IMR-90 (cell line): ENCODE results near the gene CEP170B. TPM values are rescaled to one million over a fixed set of nuclear protein-coding genes. Genes with fewer than 3 reads are reported as not detected.

Experiments used
- ATAC-seq: fragments of 200-7000 bp; cut with Tn5 transposase; 2 replicates; pipeline ENCODE4 v1.9.1; 2020; ENCODE audit warnings: low read depth, mild to moderate bottlenecking, moderate library complexity
- BruUV-seq: library from RNA; stranded (reverse); fragments of 400-500 nt; replicated peaks from 2 replicates; lab custom pipeline; 2021; lab: Mats Ljungman, UMichigan
- CTCF ChIA-PET: fragments of 300-600 bp; formaldehyde crosslinking; extraction: SDS; loops from one replicate; lab custom pipeline; 2021; ENCODE audit warnings: antibody characterized with exemption; lab: Yijun Ruan, JAX
- POLR2A ChIA-PET: fragments of 300-600 bp; sonication (Branson Sonifier 250); formaldehyde crosslinking; loops from one replicate; lab custom pipeline; 2022; ENCODE audit warnings: antibody characterized with exemption; ENCODE audit not compliant: unreplicated experiment; lab: Charles Lee
- DNase-seq: peaks from one replicate; pipeline ENCODE4 v3.0.0; 2013
- H2AFZ ChIP-seq: replicated peaks from 2 replicates; pipeline ENCODE3; 2013; ENCODE audit warnings: low read length, mild to moderate bottlenecking; ENCODE audit not compliant: poor library complexity
- H2AK5ac ChIP-seq: 2 replicates; pipeline ENCODE4 v1.6.1; 2013; ENCODE audit warnings: low read depth, low read length, inconsistent platforms
- H2AK9ac ChIP-seq: replicated peaks from 2 replicates; pipeline ENCODE3; 2013; ENCODE audit warnings: mild to moderate bottlenecking, low read depth, low read length, moderate library complexity; ENCODE audit not compliant: poor library complexity
- H2BK120ac ChIP-seq: 2 replicates; pipeline ENCODE4 v1.6.1; 2013; ENCODE audit warnings: low read depth, low read length, inconsistent platforms
- H2BK15ac ChIP-seq: 3 replicates; pipeline ENCODE4 v1.6.1; 2013; ENCODE audit warnings: low read depth, low read length, inconsistent platforms
- H2BK20ac ChIP-seq: 2 replicates; pipeline ENCODE4 v1.6.1; 2013; ENCODE audit warnings: low read depth, mild to moderate bottlenecking, inconsistent platforms, low read length, moderate library complexity
- H2BK5ac ChIP-seq: 2 replicates; pipeline ENCODE4 v1.6.1; 2013; ENCODE audit warnings: mild to moderate bottlenecking, low read depth, low read length, inconsistent platforms; ENCODE audit not compliant: poor library complexity, severe bottlenecking
- H3K14ac ChIP-seq: replicated peaks from 2 replicates; pipeline ENCODE4 v1.6.1; 2013; ENCODE audit warnings: low read depth, low read length, inconsistent platforms
- H3K18ac ChIP-seq: 2 replicates; pipeline ENCODE4 v1.6.1; 2013; ENCODE audit warnings: low read depth, low read length, control low read depth
- H3K23ac ChIP-seq: 2 replicates; pipeline ENCODE4 v1.6.1; 2013; ENCODE audit warnings: low read depth, low read length, inconsistent platforms
- H3K27ac ChIP-seq: 2 replicates; pipeline ENCODE4 v1.5.1; 2013; ENCODE audit warnings: mild to moderate bottlenecking, control low read depth, low read length; ENCODE audit not compliant: insufficient read depth
- H3K27me3 ChIP-seq: 2 replicates; pipeline ENCODE4 v1.6.1; 2013; ENCODE audit warnings: low read length; ENCODE audit not compliant: control insufficient read depth, insufficient read depth
- H3K36me3 ChIP-seq: 2 replicates; pipeline ENCODE4 v1.6.1; 2013; ENCODE audit warnings: low read length, mixed read lengths; ENCODE audit not compliant: control insufficient read depth, insufficient read depth
- H3K4ac ChIP-seq: 2 replicates; pipeline ENCODE4 v1.6.1; 2013; ENCODE audit warnings: low read depth, low read length, inconsistent platforms
- H3K4me1 ChIP-seq: 2 replicates; pipeline ENCODE4 v1.6.1; 2013; ENCODE audit warnings: low read length, mixed read lengths; ENCODE audit not compliant: control insufficient read depth, insufficient read depth
- H3K4me2 ChIP-seq: 2 replicates; pipeline ENCODE4 v1.6.1; 2013; ENCODE audit warnings: low read depth, mild to moderate bottlenecking, control low read depth, low read length, moderate library complexity
- H3K4me3 ChIP-seq: 2 replicates; pipeline ENCODE4 v1.5.1; 2013; ENCODE audit warnings: low read depth, mild to moderate bottlenecking, control low read depth, low read length, moderate library complexity; ENCODE audit not compliant: insufficient read depth
- H3K56ac ChIP-seq: 2 replicates; pipeline ENCODE4 v1.6.1; 2013; ENCODE audit warnings: low read length, inconsistent platforms; ENCODE audit not compliant: insufficient read depth; ENCODE audit errors: extremely low read depth
- H3K79me1 ChIP-seq, 2 experiments: 2 replicates each; pipeline ENCODE4 v1.6.1; 2013; ENCODE audit warnings: low read length in 2 of 2, inconsistent platforms in 1 of 2, low read depth in 1 of 2
- H3K9ac ChIP-seq: 2 replicates; pipeline ENCODE4 v1.6.1; 2013; ENCODE audit warnings: low read depth, low read length, control low read depth
- H3K9me1 ChIP-seq: 2 replicates; pipeline ENCODE4 v1.6.1; 2013; ENCODE audit warnings: low read length, inconsistent platforms; ENCODE audit not compliant: insufficient read depth
- H3K9me3 ChIP-seq: 2 replicates; pipeline ENCODE4 v1.6.1; 2013; ENCODE audit warnings: low read length; ENCODE audit not compliant: control insufficient read depth, insufficient read depth
- H4K20me1 ChIP-seq: 2 replicates; pipeline ENCODE4 v1.6.1; 2013; ENCODE audit warnings: low read length, inconsistent platforms; ENCODE audit not compliant: insufficient read depth
- H4K5ac ChIP-seq: 2 replicates; pipeline ENCODE4 v1.6.1; 2013; ENCODE audit warnings: mild to moderate bottlenecking, low read depth, low read length, control low read depth
- H4K8ac ChIP-seq, 2 experiments: 2 replicates each; pipeline ENCODE4 v1.6.1; 2013; ENCODE audit warnings: low read depth in 2 of 2, low read length in 2 of 2, control low read depth in 1 of 2, inconsistent platforms in 1 of 2
- H4K91ac ChIP-seq: 2 replicates; pipeline ENCODE4 v1.6.1; 2013; ENCODE audit warnings: low read depth, low read length, inconsistent platforms; ENCODE audit not compliant: insufficient read depth
- CEBPB ChIP-seq: IDR thresholded peaks from 2 replicates; pipeline ENCODE4 v1.6.1; 2012; ENCODE audit warnings: low read depth, low read length, improper control_type of control experiment
- CHD1 ChIP-seq: IDR thresholded peaks from 2 replicates; pipeline ENCODE4 v1.6.1; 2012; ENCODE audit warnings: low read depth, low read length, improper control_type of control experiment
- FOS ChIP-seq: fragments of 150-350 bp; IDR thresholded peaks from 2 replicates; pipeline ENCODE4 v1.6.1; 2016; ENCODE audit warnings: low read depth, low read length
- MAFK ChIP-seq: IDR thresholded peaks from 2 replicates; pipeline ENCODE4 v1.6.1; 2012; ENCODE audit warnings: low read depth, low read length, improper control_type of control experiment
- MAZ ChIP-seq: IDR thresholded peaks from 2 replicates; pipeline ENCODE4 v1.6.1; 2012; ENCODE audit warnings: low read depth, mild to moderate bottlenecking, low read length, improper control_type of control experiment, moderate library complexity, borderline replicate concordance
- NFE2L2 ChIP-seq: fragments of 150-350 bp; IDR thresholded peaks from 2 replicates; pipeline ENCODE4 v1.6.1; 2016; ENCODE audit warnings: low read depth, mild to moderate bottlenecking, low read length
- POLR2A ChIP-seq: IDR thresholded peaks from 2 replicates; pipeline ENCODE4 v1.6.1; 2012; ENCODE audit warnings: mild to moderate bottlenecking, low read depth, low read length
- RAD21 ChIP-seq: IDR thresholded peaks from 2 replicates; pipeline ENCODE4 v1.6.1; 2012; ENCODE audit warnings: low read length, improper control_type of control experiment
- RCOR1 ChIP-seq: IDR thresholded peaks from 2 replicates; pipeline ENCODE4 v1.6.1; 2012; ENCODE audit warnings: mild to moderate bottlenecking, low read length, improper control_type of control experiment; ENCODE audit not compliant: insufficient replicate concordance
- RFX5 ChIP-seq: IDR thresholded peaks from 2 replicates; pipeline ENCODE4 v1.8.0; 2012; ENCODE audit warnings: low read depth, mild to moderate bottlenecking, low read length, moderate library complexity
- SMC3 ChIP-seq: fragments of 150-350 bp; IDR thresholded peaks from 2 replicates; pipeline ENCODE4 v1.6.1; 2016; ENCODE audit warnings: low read depth, mild to moderate bottlenecking, antibody characterized with exemption, low read length, moderate library complexity
- USF2 ChIP-seq: fragments of 150-350 bp; IDR thresholded peaks from 2 replicates; pipeline ENCODE4 v1.6.1; 2017; ENCODE audit warnings: mild to moderate bottlenecking, antibody characterized with exemption, low read length, low read depth
- WGBS, 2 experiments: methylation state at CpG; one replicate each; pipeline versions ENCODE4 v1.1.5 to v1.1.7; 2013; ENCODE audit warnings: missing lambda C conversion rate in 2 of 2; ENCODE audit not compliant: insufficient read length in 1 of 2; ENCODE audit errors: extremely low coverage in 2 of 2; 5-methylcytosine and 5-hydroxymethylcytosine counted together
- dilution Hi-C: fragments of 300-500 bp; cut with HindIII; formaldehyde crosslinking; loops from one replicate; pipeline ENCODE4 v1.14.3; 2018; ENCODE audit warnings: low sequenced_read_pairs; ENCODE audit not compliant: unreplicated experiment
- in situ Hi-C: fragments of 300-500 bp; cut with MboI; formaldehyde crosslinking; loops from 3 replicates; pipeline ENCODE4 v1.14.3; 2019; ENCODE audit warnings: low sequenced_read_pairs, inconsistent platforms, mixed read lengths
- intact Hi-C: fragments of 100-400 bp; cut with micrococcal nuclease; formaldehyde crosslinking; loops from 2 replicates; pipeline ENCODE4 v1.10.0; 2022
- polyA plus RNA-seq, 3 experiments: library from polyadenylated mRNA; depleted of rRNA; stranded (reverse); fragments of >200 nt; gene quantifications; 2 replicates each; pipeline ENCODE4 v1.2.3, GENCODE V29; 2012; ENCODE audit warnings: low replicate concordance in 1 of 3
- total RNA-seq: library from RNA; depleted of rRNA; stranded (reverse); fragments of >200 nt; gene quantifications from 2 replicates; pipeline ENCODE4 v1.2.3, GENCODE V29; 2012

CEP170B gene
- total and polyA plus RNA-seq, 2 of the 4 experiments (the other 2 are of a cell fraction): 3.6 to 13.1 TPM

- BruUV-seq: no TSS peak
- H2BK15ac ChIP-seq: no peak overlapping the region
- no peaks in the 10 kb centered on the region; the same call in 1 of the 2 replicates for H3K4me1 ChIP-seq
- peaks cover 52% of the 10 kb centered on the region for H3K27me3 ChIP-seq
- dilution Hi-C loops: no loop called here
- H2BK120ac ChIP-seq: no peak overlapping the region
- no peak overlapping the region for H3K18ac ChIP-seq
- no peak overlapping the region for H3K23ac ChIP-seq
- no peak overlapping the region for H3K14ac ChIP-seq
- H3K9ac ChIP-seq: no peak overlapping the region
- H2AFZ ChIP-seq: no peak overlapping the region
- H3K36me3 ChIP-seq: no peaks in the 10 kb centered on the region
- H2BK20ac ChIP-seq: no peak overlapping the region
- peaks cover 5% of the 10 kb centered on the region for H3K9me3 ChIP-seq
- no peak overlapping the region for H4K5ac ChIP-seq
- no peak overlapping the region for H4K91ac ChIP-seq
- intact Hi-C loops: no loop called here
- TF ChIP-seq SMC3: no peak
- no peak for TF ChIP-seq CEBPB
- TF ChIP-seq RFX5: no peak
- TF ChIP-seq POLR2A: no peak
- TF ChIP-seq RAD21: no peak
- TF ChIP-seq CHD1: no peak
- no peak for TF ChIP-seq MAZ
- no peak for TF ChIP-seq USF2
- no peak for TF ChIP-seq RCOR1
- no peak for TF ChIP-seq MAFK
- no peak for TF ChIP-seq NFE2L2
- TF ChIP-seq FOS: no peak
- in situ Hi-C loops: no loop called here
- no peak overlapping the region for H2BK5ac ChIP-seq
- CTCF ChIA-PET: interaction anchor here (1.0 kb wide), 1 partner anchor 16 kb away, joined by 4 read pairs; no protein-coding TSS in a partner anchor
- no peak overlapping the region for H4K8ac ChIP-seq
- no peak overlapping the region for H3K4ac ChIP-seq
- no peaks in the 10 kb centered on the region; the same call in 1 of the 2 replicates for H4K20me1 ChIP-seq
- H3K79me1 ChIP-seq: no peaks in the 10 kb centered on the region
- no peak overlapping the region for H3K27ac ChIP-seq
- no peak for DNase-seq
- H3K56ac ChIP-seq: no peak overlapping the region
- no peak overlapping the region for H2AK9ac ChIP-seq
- H2AK5ac ChIP-seq: no peak overlapping the region
- no peaks in the 10 kb centered on the region for H3K9me1 ChIP-seq
- no CpG with 5 or more reads among the region's 1 CpG for WGBS, 2 experiments
- no peak overlapping the region for H3K4me2 ChIP-seq
- H3K4me3 ChIP-seq: no peak overlapping the region
- no peak for ATAC-seq
- POLR2A ChIA-PET: no interaction called here
Measured at GRCh38 chr14:104841730-104842129, 23.3 kb upstream of the CEP170B start.
